ENCODE results near the gene KLHDC4. TPM values are rescaled to one million over a fixed set of nuclear protein-coding genes. Genes with fewer than 3 reads are reported as not detected.
"Not testable (repeated sequence)": the region's sequence is repeated elsewhere in the genome, so short reads cannot be mapped to it uniquely, and the experiment has no call there.

KLHDC4 gene
- total RNA-seq, 2 experiments from 2014 or later = 80.8 to 81.7 TPM

DNA sequence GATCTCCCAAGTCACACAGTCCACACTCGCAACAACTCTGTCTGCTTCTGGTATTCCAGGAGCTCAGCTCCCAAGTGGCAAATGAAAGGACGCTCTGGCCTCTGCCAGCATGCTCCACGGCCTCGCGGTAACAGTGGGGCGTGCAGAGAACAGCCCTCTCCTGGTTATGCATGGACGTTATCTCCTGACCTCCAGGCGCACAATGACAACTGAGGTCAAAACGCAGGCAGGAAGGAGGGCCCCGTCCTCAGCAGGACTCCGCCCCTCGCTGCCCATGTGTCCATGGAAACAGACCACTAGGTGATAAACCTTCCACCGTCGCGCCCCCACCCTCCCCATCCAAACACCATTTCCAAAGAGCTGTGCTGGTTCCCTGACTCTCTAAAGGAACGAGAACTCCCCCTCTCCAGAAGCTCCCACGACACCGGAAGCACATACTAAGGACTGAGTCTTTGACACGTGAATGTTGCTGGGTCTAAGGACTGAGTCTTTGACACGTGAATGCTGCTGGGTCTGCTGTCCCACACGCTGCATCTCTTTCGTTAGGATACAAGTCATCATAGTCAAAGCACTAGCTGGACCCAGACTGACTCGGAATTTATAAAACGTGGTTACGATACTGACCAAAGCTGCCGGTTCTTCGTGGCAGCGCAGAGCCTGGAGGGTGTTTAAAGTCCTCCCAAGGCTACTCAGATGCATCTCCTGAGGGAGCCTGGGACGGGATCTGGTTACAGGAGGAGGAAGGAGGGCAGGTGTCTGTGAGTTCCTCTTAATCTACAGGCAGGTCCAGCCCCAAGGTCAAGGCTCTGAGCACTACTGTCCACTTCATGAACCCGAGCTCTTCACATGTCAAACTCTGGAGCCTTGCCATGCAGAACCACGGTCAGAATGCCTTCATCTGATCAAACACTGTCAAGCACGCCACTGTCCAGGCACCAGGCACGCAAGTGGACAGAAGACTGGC lies 43.9 kb downstream of the KLHDC4 start:
- peaks cover 14% of the 10 kb centered on the region for H3K4me1 Mint-ChIP-seq (ENCODE audit: low read depth)
- intact Hi-C loops (cut with micrococcal nuclease) = no loop called here
- no peak overlapping the region for H3K27ac Mint-ChIP-seq
- H3K9me3 Mint-ChIP-seq = no peaks in the 10 kb centered on the region
- no peak overlapping the region for H3K4me3 Mint-ChIP-seq
- POLR2A ChIA-PET = interaction anchor here (0.6 kb wide), 1 partner anchor 40 kb away, joined by 3 read pairs; no protein-coding TSS in a partner anchor
- DNase-seq (no peak), ATAC-seq (no peak)
- CTCF ChIA-PET = no interaction called here
- H3K36me3 Mint-ChIP-seq (ENCODE audit: low read depth) = peaks cover 55% of the 10 kb centered on the region
- no peaks in the 10 kb centered on the region for H3K27me3 Mint-ChIP-seq
- TF ChIP-seq, protein P1, sequence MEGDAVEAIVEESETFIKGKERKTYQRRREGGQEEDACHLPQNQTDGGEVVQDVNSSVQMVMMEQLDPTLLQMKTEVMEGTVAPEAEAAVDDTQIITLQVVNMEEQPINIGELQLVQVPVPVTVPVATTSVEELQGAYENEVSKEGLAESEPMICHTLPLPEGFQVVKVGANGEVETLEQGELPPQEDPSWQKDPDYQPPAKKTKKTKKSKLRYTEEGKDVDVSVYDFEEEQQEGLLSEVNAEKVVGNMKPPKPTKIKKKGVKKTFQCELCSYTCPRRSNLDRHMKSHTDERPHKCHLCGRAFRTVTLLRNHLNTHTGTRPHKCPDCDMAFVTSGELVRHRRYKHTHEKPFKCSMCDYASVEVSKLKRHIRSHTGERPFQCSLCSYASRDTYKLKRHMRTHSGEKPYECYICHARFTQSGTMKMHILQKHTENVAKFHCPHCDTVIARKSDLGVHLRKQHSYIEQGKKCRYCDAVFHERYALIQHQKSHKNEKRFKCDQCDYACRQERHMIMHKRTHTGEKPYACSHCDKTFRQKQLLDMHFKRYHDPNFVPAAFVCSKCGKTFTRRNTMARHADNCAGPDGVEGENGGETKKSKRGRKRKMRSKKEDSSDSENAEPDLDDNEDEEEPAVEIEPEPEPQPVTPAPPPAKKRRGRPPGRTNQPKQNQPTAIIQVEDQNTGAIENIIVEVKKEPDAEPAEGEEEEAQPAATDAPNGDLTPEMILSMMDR (IDR thresholded peaks at IDR 0.05) = no peak

DNA sequence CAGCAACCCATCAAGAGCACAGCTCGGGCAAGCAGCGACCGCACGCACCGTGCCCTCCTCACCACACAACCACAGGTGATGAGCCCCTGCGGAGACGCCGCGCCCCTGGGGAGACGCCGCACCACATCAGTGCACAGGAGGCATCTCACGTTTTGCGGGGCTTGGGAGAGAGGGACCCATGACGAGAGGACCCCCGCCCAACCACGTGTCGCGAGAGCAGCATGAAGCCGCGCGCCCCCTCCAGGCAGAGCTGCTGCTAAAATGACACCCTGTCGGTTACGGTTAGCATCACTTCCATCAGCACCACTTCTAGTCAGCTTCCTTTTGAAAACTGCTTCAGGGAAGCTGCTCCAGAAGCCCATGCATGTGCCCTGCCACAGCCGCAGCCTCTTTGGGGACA lies 45.3 kb downstream of the KLHDC4 start:
- H3K27me3 Mint-ChIP-seq = no peaks in the 10 kb centered on the region
- H3K4me3 Mint-ChIP-seq = no peak overlapping the region
- intact Hi-C loops (cut with micrococcal nuclease) = no loop called here
- TF ChIP-seq, protein P1 (IDR thresholded peaks at IDR 0.05) = no peak
- H3K36me3 Mint-ChIP-seq (ENCODE audit: low read depth) = peaks cover 51% of the 10 kb centered on the region
- no peak overlapping the region for H3K27ac Mint-ChIP-seq
- CTCF ChIA-PET = no interaction called here
- POLR2A ChIA-PET = interaction anchor here (1.0 kb wide), 1 partner anchor 11 kb away, joined by 3 read pairs; no protein-coding TSS in a partner anchor
- no peak for ATAC-seq
- peaks cover 19% of the 10 kb centered on the region for H3K4me1 Mint-ChIP-seq (ENCODE audit: low read depth)
- H3K9me3 Mint-ChIP-seq = no peaks in the 10 kb centered on the region
- DNase-seq = no peak

DNA sequence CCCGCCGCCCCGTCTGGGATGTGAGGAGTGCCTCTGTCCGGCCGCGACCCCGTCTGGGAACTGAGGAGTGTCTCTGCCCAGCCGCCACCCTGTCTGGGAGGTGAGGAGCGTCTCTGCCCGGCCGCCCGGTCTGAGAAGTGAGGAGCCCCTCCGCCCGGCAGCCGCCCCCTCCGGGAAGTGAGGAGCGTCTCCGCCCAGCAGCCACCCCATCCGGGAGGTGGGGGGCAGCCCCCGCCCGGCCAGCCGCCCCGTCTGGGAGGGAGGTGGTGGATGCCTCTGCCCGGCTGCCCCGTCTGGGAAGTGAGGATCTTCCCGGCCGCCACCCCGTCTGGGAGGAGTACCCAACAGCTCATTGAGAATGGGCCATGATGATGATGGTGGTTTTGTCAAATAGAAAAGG lies 47.0 kb downstream of the KLHDC4 start:
- H3K4me3 Mint-ChIP-seq; H3K27me3 Mint-ChIP-seq; ATAC-seq; POLR2A ChIA-PET; H3K9me3 Mint-ChIP-seq; intact Hi-C loops (cut with micrococcal nuclease); DNase-seq; H3K27ac Mint-ChIP-seq; CTCF ChIA-PET: not testable (repeated sequence)
- Mint-ChIP-seq H3K4me1 (ENCODE audit: low read depth) (peaks cover 24% of the 10 kb centered on the region), H3K36me3 (ENCODE audit: low read depth) (peaks cover 53% of the 10 kb centered on the region)

DNA sequence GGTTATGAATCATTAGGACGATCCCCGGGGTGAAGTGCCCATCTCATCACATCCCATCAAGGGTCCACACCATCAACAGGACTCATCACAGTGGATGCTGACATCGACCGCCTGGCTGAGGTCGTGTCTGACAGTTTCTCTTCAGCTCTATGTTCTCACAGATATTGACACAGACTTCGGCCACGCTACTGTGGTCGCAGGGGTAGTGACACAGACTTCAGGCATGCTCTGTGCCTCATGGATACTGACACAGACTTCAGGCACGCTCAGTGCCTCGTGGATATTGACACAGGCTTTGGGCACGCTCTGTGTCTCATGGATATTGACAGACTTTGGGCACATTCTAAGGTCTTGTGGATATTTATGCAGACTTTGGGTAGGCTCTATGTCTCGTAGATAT lies 50.1 kb downstream of the KLHDC4 start:
- Mint-ChIP-seq H3K27me3 (no peaks in the 10 kb centered on the region), H3K9me3 (no peaks in the 10 kb centered on the region), H3K4me1 (ENCODE audit: low read depth) (peaks cover 31% of the 10 kb centered on the region), H3K27ac (no peak overlapping the region), H3K36me3 (ENCODE audit: low read depth) (peaks cover 44% of the 10 kb centered on the region), H3K4me3 (no peak overlapping the region)
- ChIA-PET CTCF (no interaction called here), POLR2A (interaction anchor here (1.6 kb wide), 1 partner anchor 39 kb away, joined by 4 read pairs; no protein-coding TSS in a partner anchor)
- DNase-seq (no peak), ATAC-seq (no peak)
- TF ChIP-seq, protein P1 (IDR thresholded peaks at IDR 0.05) = no peak
- intact Hi-C loops (cut with micrococcal nuclease) = no loop called here

DNA sequence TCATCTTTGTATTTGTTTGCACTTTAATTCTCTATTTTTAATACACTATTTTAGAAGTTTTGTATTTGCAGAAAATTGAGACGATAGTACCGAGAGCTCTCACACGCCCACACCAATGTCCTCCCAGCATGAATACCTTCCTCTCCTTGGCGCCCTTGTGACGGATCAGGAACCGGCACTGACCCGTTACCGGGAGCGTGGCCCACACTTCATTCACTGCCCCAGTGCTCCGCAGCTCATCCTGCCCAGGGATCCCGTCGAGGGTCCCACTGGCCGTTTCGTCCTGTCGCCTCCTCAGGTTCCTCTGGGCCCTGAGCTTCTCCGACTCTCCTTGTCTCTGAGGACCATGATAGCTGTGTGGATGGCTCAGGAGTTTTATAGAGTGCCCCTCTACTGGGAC lies 50.6 kb downstream of the KLHDC4 start:
- TF ChIP-seq, protein P1 (IDR thresholded peaks at IDR 0.05) = no peak
- no peaks in the 10 kb centered on the region for H3K9me3 Mint-ChIP-seq
- intact Hi-C loops (cut with micrococcal nuclease) = no loop called here
- peaks cover 31% of the 10 kb centered on the region for H3K4me1 Mint-ChIP-seq (ENCODE audit: low read depth)
- ATAC-seq (no peak), DNase-seq (no peak)
- peaks cover 44% of the 10 kb centered on the region for H3K36me3 Mint-ChIP-seq (ENCODE audit: low read depth)
- ChIA-PET POLR2A (interaction anchor here (1.6 kb wide), 1 partner anchor 39 kb away, joined by 4 read pairs; no protein-coding TSS in a partner anchor), CTCF (no interaction called here)
- H3K27me3 Mint-ChIP-seq = no peaks in the 10 kb centered on the region
- no peak overlapping the region for H3K4me3 Mint-ChIP-seq
- H3K27ac Mint-ChIP-seq = no peak overlapping the region

Measured in activated CD8-positive, alpha-beta T cell treated with anti-CD3 and anti-CD28 coated beads for 36 hours (primary cell).